LNCaP clone FGC (cell line): ENCODE measurements around the gene C11orf87.

Experiments used
- DNase-seq: peaks from one replicate; pipeline ENCODE4 v3.0.0-alpha.2; 2011; ENCODE audit warnings: low read depth
- H3K4me3 ChIP-seq: 2 replicates; pipeline ENCODE4 v1.5.1; 2011; ENCODE audit warnings: mild to moderate bottlenecking, low read depth, low read length, control low read depth
- CTCF ChIP-seq: IDR thresholded peaks from 2 replicates; pipeline ENCODE4 v1.5.1; 2012; ENCODE audit warnings: mild to moderate bottlenecking; ENCODE audit not compliant: control insufficient read depth, insufficient read depth; ENCODE audit errors: extremely low read depth

C11orf87 gene

DNA sequence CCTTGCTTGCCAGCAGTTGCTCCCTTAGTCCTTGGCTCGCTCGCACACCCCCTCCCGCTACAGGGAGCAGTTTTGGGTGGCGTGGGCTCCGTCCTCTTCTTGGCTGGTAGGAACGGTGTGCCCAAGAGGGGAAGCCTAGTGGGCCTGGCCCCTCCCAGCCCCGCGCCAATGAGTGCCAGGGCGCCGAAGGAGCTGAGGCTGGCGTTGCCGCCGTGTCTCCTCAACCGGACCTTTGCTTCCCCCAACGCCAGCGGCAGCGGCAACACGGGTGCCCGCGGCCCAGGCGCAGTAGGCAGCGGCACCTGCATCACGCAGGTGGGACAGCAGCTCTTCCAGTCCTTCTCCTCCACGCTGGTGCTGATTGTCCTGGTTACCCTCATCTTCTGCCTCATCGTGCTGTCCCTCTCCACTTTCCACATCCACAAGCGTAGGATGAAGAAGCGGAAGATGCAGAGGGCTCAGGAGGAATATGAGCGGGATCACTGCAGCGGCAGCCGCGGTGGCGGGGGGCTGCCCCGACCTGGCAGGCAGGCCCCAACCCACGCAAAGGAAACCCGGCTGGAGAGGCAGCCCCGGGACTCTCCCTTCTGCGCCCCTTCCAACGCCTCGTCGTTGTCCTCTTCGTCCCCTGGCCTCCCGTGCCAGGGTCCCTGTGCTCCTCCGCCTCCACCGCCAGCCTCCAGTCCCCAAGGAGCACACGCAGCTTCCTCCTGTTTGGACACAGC, 1.6 kb downstream of the C11orf87 start:
- no peak for DNase-seq
- H3K4me3 ChIP-seq = no peak overlapping the region
- no peak for TF ChIP-seq CTCF

GRCh38 chr11:109424901-109425300, 2.9 kb downstream of the C11orf87 start:
- H3K4me3 ChIP-seq = no peak overlapping the region
- no peak for TF ChIP-seq CTCF
- DNase-seq = peak; percentile 1

- no peak for DNase-seq
- no peak overlapping the region for H3K4me3 ChIP-seq
- no peak for TF ChIP-seq CTCF
Measured at GRCh38 chr11:109425554-109425953, 3.6 kb downstream of the C11orf87 start.

DNA sequence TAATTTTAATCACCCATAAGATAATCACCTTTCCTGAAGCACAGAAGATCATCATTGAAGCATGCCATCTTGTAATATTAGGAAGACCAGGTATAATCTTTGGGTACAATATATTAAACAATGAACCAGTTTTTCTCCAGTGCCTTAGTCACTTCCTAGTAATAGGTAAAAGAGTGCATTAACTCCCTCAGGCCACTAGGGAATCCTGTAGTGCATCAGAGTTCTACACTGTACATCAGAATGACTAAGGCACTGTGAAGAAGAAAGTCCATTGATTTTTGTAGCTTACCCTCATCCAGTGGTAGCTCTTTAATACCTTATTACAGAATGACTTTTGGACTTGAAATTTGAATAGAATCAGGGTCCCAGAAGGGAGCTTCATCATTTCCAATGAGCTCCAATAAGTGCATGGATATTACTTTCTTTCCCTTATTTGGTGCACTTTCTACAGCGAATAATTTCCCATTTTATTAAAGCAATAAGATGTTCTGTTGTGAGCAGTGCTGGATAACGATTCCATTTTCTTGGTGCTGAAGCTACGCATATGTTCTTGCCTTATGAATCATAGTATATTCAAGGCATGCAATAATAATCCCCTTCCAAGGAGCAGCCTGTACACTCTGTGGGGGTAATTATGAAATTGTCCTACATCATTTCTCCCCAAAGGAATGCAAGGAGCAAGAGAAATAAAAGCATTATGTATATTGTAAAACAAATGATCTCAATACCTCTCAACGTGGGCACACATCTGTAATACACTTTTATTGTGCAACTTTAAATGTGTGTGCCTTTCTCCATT, 4.7 kb downstream of the C11orf87 start:
- H3K4me3 ChIP-seq = no peak overlapping the region
- DNase-seq = no peak
- TF ChIP-seq CTCF = no peak

- H3K4me3 ChIP-seq = no peak overlapping the region
- TF ChIP-seq CTCF = no peak
- DNase-seq = no peak
Measured at GRCh38 chr11:109432105-109432504, 10.1 kb downstream of the C11orf87 start.

DNA sequence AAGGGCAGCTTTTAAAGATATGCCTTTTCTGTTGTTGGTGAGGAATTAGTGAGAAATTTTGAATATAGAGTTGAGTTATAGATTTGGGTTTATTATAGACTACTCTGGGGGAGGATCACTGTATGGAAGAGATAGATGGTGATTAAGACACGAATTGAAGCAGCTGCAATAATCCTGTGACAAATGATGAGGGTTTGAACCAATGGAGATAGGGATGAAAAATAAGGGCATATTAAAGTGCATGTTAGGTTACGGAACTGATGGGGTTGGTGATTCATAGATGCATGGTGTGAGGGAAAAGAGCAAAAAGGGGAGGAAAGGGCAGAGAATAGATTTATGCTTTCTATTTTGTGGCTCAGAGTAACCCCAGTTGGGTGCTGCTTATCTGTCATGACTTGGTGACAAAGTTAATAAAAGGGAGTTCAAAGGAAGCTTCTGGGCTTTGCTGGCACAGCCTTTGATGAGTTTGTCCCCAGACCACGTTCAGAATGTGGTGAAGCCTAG, 11.8 kb downstream of the C11orf87 start:
- no peak for DNase-seq
- TF ChIP-seq CTCF = no peak
- no peak overlapping the region for H3K4me3 ChIP-seq
